ENCODE measurements around the gene MPP4.
A peak's percentile ranks its signal among the peaks of the same experiment; 100 is the strongest.

MPP4 gene, protein sequence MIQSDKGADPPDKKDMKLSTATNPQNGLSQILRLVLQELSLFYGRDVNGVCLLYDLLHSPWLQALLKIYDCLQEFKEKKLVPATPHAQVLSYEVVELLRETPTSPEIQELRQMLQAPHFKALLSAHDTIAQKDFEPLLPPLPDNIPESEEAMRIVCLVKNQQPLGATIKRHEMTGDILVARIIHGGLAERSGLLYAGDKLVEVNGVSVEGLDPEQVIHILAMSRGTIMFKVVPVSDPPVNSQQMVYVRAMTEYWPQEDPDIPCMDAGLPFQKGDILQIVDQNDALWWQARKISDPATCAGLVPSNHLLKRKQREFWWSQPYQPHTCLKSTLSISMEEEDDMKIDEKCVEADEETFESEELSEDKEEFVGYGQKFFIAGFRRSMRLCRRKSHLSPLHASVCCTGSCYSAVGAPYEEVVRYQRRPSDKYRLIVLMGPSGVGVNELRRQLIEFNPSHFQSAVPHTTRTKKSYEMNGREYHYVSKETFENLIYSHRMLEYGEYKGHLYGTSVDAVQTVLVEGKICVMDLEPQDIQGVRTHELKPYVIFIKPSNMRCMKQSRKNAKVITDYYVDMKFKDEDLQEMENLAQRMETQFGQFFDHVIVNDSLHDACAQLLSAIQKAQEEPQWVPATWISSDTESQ

GRCh38 chr2:201698588-201699226 is at the start of gene MPP4:
TSS of gene MPP4 (minus strand) at chr2:201698644. CDS start at chr2:201693954, 4,690 bp downstream.
- Histone ChIP-seq H3K27me3 (ENCODE audit: insufficient read depth, insufficient read length) (no peaks in the 10 kb centered on the region), H3K9ac (ENCODE audit: insufficient read length, low read depth) (no peak within 1 kb of the TSS), H3K9me3 (ENCODE audit: insufficient read depth, low read length) (no peaks in the 10 kb centered on the region), H3K4me1 (ENCODE audit: insufficient read depth, insufficient read length) (peaks cover 4% of the 10 kb centered on the region), H3K36me3 (ENCODE audit: insufficient read depth, insufficient read length, low read length) (peaks cover 33% of the 10 kb centered on the region), H3K4me3 (ENCODE audit: insufficient read length, low read depth) (no peak within 1 kb of the TSS)
- no peak for TF ChIP-seq SUZ12 (IDR thresholded peaks at IDR 0.05; ENCODE audit: extremely low read depth, insufficient read depth, insufficient read length)
- no peak for TF ChIP-seq YY1 (IDR thresholded peaks at IDR 0.05; ENCODE audit: insufficient read depth, insufficient read length)
- TF ChIP-seq ZNF274 (IDR thresholded peaks at IDR 0.05; ENCODE audit: low read depth, low read length) = no peak
- DNase-seq (ENCODE audit: low read depth, low spot score) = no peak

GRCh38 chr2:201746551-201746950 is 48.1 kb upstream of the MPP4 start:
- Histone ChIP-seq H3K36me3 (ENCODE audit: insufficient read depth, insufficient read length, low read length) (peaks cover 81% of the 10 kb centered on the region), H3K9ac (ENCODE audit: insufficient read length, low read depth) (no peak overlapping the region), H3K9me3 (ENCODE audit: insufficient read depth, low read length) (no peaks in the 10 kb centered on the region), H3K4me1 (ENCODE audit: insufficient read depth, insufficient read length) (no peaks in the 10 kb centered on the region), H3K27me3 (ENCODE audit: insufficient read depth, insufficient read length) (no peaks in the 10 kb centered on the region), H3K4me3 (ENCODE audit: insufficient read length, low read depth) (no peak overlapping the region)
- TF ChIP-seq YY1 (IDR thresholded peaks at IDR 0.05; ENCODE audit: insufficient read depth, insufficient read length) (no peak), ZNF274 (IDR thresholded peaks at IDR 0.05; ENCODE audit: low read depth, low read length) (no peak), SUZ12 (IDR thresholded peaks at IDR 0.05; ENCODE audit: extremely low read depth, insufficient read depth, insufficient read length) (no peak)
- no peak for DNase-seq (ENCODE audit: low read depth, low spot score)

- Histone ChIP-seq H3K27me3 (ENCODE audit: insufficient read depth, insufficient read length) (no peaks in the 10 kb centered on the region), H3K36me3 (ENCODE audit: insufficient read depth, insufficient read length, low read length) (peaks cover 68% of the 10 kb centered on the region), H3K9ac (ENCODE audit: insufficient read length, low read depth) (no peak overlapping the region), H3K9me3 (ENCODE audit: insufficient read depth, low read length) (peaks cover 9% of the 10 kb centered on the region; the same call in 1 of the 2 replicates), H3K4me1 (ENCODE audit: insufficient read depth, insufficient read length) (no peaks in the 10 kb centered on the region), H3K4me3 (ENCODE audit: insufficient read length, low read depth) (no peak overlapping the region)
- DNase-seq (ENCODE audit: low read depth, low spot score) = no peak
- no peak for TF ChIP-seq SUZ12 (IDR thresholded peaks at IDR 0.05; ENCODE audit: extremely low read depth, insufficient read depth, insufficient read length)
- TF ChIP-seq ZNF274 (IDR thresholded peaks at IDR 0.05; ENCODE audit: low read depth, low read length) = no peak
Measured at GRCh38 chr2:201735486-201735885, 37.0 kb upstream of the MPP4 start.

DNA sequence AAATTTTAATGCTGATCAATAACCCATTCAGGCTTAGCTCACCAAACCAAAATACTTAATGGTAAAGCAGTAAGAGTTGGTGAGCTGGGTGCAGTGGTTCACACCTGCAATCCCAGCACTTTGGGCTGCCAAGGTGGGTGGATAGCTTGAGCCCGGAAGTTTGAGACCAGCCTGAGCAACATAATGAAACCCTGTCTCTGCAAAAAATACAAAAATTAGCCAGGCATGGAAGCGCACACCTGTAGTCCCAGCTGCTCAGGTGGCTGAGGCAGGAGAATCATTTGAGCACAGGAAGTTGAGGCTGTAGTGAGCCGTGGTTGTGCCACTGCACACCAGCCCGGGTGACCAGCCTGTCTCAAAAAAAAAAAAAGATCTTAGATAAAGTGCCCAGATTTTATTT is 35.7 kb upstream of the MPP4 start:
- H3K4me1 ChIP-seq (ENCODE audit: insufficient read depth, insufficient read length) = no peaks in the 10 kb centered on the region
- H3K36me3 ChIP-seq (ENCODE audit: insufficient read depth, insufficient read length, low read length) = peaks cover 71% of the 10 kb centered on the region
- no peak overlapping the region for H3K9ac ChIP-seq (ENCODE audit: insufficient read length, low read depth)
- H3K4me3 ChIP-seq (ENCODE audit: insufficient read length, low read depth) = no peak overlapping the region
- DNase-seq (ENCODE audit: low read depth, low spot score) = no peak
- no peaks in the 10 kb centered on the region for H3K27me3 ChIP-seq (ENCODE audit: insufficient read depth, insufficient read length)
- peaks cover 9% of the 10 kb centered on the region; the same call in 1 of the 2 replicates for H3K9me3 ChIP-seq (ENCODE audit: insufficient read depth, low read length)
- TF ChIP-seq YY1 (IDR thresholded peaks at IDR 0.05; ENCODE audit: insufficient read depth, insufficient read length) = no peak
- TF ChIP-seq SUZ12 (IDR thresholded peaks at IDR 0.05; ENCODE audit: extremely low read depth, insufficient read depth, insufficient read length) = no peak

- DNase-seq (ENCODE audit: low read depth, low spot score) = no peak
- H3K36me3 ChIP-seq (ENCODE audit: insufficient read depth, insufficient read length, low read length) = peaks cover 72% of the 10 kb centered on the region
- no peak overlapping the region for H3K4me3 ChIP-seq (ENCODE audit: insufficient read length, low read depth)
- no peak for TF ChIP-seq ZNF274 (IDR thresholded peaks at IDR 0.05; ENCODE audit: low read depth, low read length)
- no peak for TF ChIP-seq SUZ12 (IDR thresholded peaks at IDR 0.05; ENCODE audit: extremely low read depth, insufficient read depth, insufficient read length)
- no peak for TF ChIP-seq YY1 (IDR thresholded peaks at IDR 0.05; ENCODE audit: insufficient read depth, insufficient read length)
- H3K27me3 ChIP-seq (ENCODE audit: insufficient read depth, insufficient read length) = no peaks in the 10 kb centered on the region
- H3K9ac ChIP-seq (ENCODE audit: insufficient read length, low read depth) = no peak overlapping the region
- H3K9me3 ChIP-seq (ENCODE audit: insufficient read depth, low read length) = peaks cover 9% of the 10 kb centered on the region; the same call in 1 of the 2 replicates
- H3K4me1 ChIP-seq (ENCODE audit: insufficient read depth, insufficient read length) = no peaks in the 10 kb centered on the region
Measured at GRCh38 chr2:201733544-201733943, 35.1 kb upstream of the MPP4 start.

GRCh38 chr2:201730651-201731285 is 32.3 kb upstream of the MPP4 start:
- no peak for TF ChIP-seq YY1 (IDR thresholded peaks at IDR 0.05; ENCODE audit: insufficient read depth, insufficient read length)
- TF ChIP-seq SUZ12 (IDR thresholded peaks at IDR 0.05; ENCODE audit: extremely low read depth, insufficient read depth, insufficient read length) = no peak
- no peak for TF ChIP-seq ZNF274 (IDR thresholded peaks at IDR 0.05; ENCODE audit: low read depth, low read length)
- H3K27me3 ChIP-seq (ENCODE audit: insufficient read depth, insufficient read length) = no peaks in the 10 kb centered on the region
- peaks cover 76% of the 10 kb centered on the region for H3K36me3 ChIP-seq (ENCODE audit: insufficient read depth, insufficient read length, low read length)
- H3K4me1 ChIP-seq (ENCODE audit: insufficient read depth, insufficient read length) = no peaks in the 10 kb centered on the region
- DNase-seq (ENCODE audit: low read depth, low spot score) = peak; percentile 2
- H3K9me3 ChIP-seq (ENCODE audit: insufficient read depth, low read length) = no peaks in the 10 kb centered on the region
- H3K4me3 ChIP-seq (ENCODE audit: insufficient read length, low read depth) = no peak overlapping the region
- no peak overlapping the region for H3K9ac ChIP-seq (ENCODE audit: insufficient read length, low read depth)

Data from NT2/D1 (cell line).